Stomach (tissue), 4 donors: ENCODE data around the gene HECW1.

Experiments
- CTCF ChIP-seq, 7 experiments: fragments of 450-650 bp in 4 of 7; fragments of 200-600 bp in 3 of 7; sonication (generic) in 3 of 7; IDR thresholded peaks; one replicate each; pipeline ENCODE4 v1.5.1; 2016 to 2019; ENCODE audit warnings: antibody characterized with exemption in 7 of 7, control low read depth in 2 of 7, mild to moderate bottlenecking in 1 of 7
- POLR2A ChIP-seq, 4 donors: fragments of 450-650 bp; IDR thresholded peaks; one replicate each; pipeline ENCODE4 v1.6.1; 2016; ENCODE audit warnings: antibody characterized with exemption in 4 of 4, control low read depth in 2 of 4, mild to moderate bottlenecking in 1 of 4, moderate library complexity in 1 of 4

GRCh38 chr7:43490016-43490415 is 377.6 kb downstream of the HECW1 start:
- TF ChIP-seq CTCF (IDR thresholded peaks at IDR 0.05) (no peak), POLR2A (IDR thresholded peaks at IDR 0.05) (no peak)
